GM23338 (cell line): ENCODE data around the gene RAP1B. TPM values are rescaled to one million over a fixed set of nuclear protein-coding genes. Genes with fewer than 3 reads are reported as not detected.

Experiments
- ATAC-seq: fragments of 200-7000 bp; cut with Tn5 transposase; 3 replicates; pipeline ENCODE4 v1.9.1; 2020
- DNase-seq: peaks from one replicate; pipeline ENCODE4 v3.0.0-alpha.2; 2015; ENCODE audit warnings: low spot score
- H2AFZ ChIP-seq: fragments of 200-600 bp; sonication (generic); 2 replicates; pipeline ENCODE4 v1.8.0; 2016; ENCODE audit warnings: antibody characterized with exemption, mild to moderate bottlenecking, moderate library complexity
- H3F3A ChIP-seq: fragments of 200-600 bp; sonication (generic); replicated peaks from 2 replicates; pipeline ENCODE4 v1.8.0; 2017; ENCODE audit warnings: antibody characterized with exemption, mixed run types, low read depth
- H3K27ac ChIP-seq: fragments of 200-600 bp; sonication (generic); 2 replicates; pipeline ENCODE4 v1.6.1; 2016; ENCODE audit warnings: low read depth
- H3K27me3 ChIP-seq: fragments of 200-600 bp; sonication (generic); 2 replicates; pipeline ENCODE4 v1.8.0; 2016; ENCODE audit warnings: mild to moderate bottlenecking, mixed run types, moderate library complexity; ENCODE audit not compliant: insufficient read depth
- H3K36me3 ChIP-seq: fragments of 200-600 bp; sonication (generic); 2 replicates; pipeline ENCODE4 v1.8.0; 2016; ENCODE audit warnings: mild to moderate bottlenecking; ENCODE audit not compliant: insufficient read depth
- H3K4me1 ChIP-seq: fragments of 200-600 bp; sonication (generic); 2 replicates; pipeline ENCODE4 v1.8.0; 2016; ENCODE audit warnings: mild to moderate bottlenecking, moderate library complexity; ENCODE audit not compliant: insufficient read depth
- H3K4me2 ChIP-seq: fragments of 200-600 bp; sonication (generic); 2 replicates; pipeline ENCODE4 v1.7.1; 2017; ENCODE audit warnings: mixed run types
- H3K4me3 ChIP-seq: fragments of 200-600 bp; sonication (generic); 2 replicates; pipeline ENCODE4 v1.6.1; 2016; ENCODE audit warnings: mixed run types
- H3K79me2 ChIP-seq: fragments of 200-600 bp; sonication (generic); replicated peaks from 2 replicates; pipeline ENCODE4 v1.8.0; 2017; ENCODE audit warnings: mild to moderate bottlenecking; ENCODE audit not compliant: insufficient read depth
- H3K9me2 ChIP-seq: fragments of 200-600 bp; sonication (generic); 2 replicates; pipeline ENCODE4 v1.8.0; 2017; ENCODE audit not compliant: insufficient read depth
- H4K20me1 ChIP-seq: fragments of 200-600 bp; sonication (generic); replicated peaks from 2 replicates; pipeline ENCODE4 v1.8.0; 2017; ENCODE audit warnings: mild to moderate bottlenecking; ENCODE audit not compliant: insufficient read depth
- H3K27ac Mint-ChIP-seq: 2 replicates; pipeline ENCODE4 v1.8.0; 2020; ENCODE audit warnings: inconsistent platforms, mild to moderate bottlenecking, moderate library complexity, mixed read lengths
- H3K27me3 Mint-ChIP-seq: 3 replicates; pipeline ENCODE4 v1.8.0; 2022; ENCODE audit warnings: low read depth, mild to moderate bottlenecking, moderate library complexity, mixed read lengths, inconsistent platforms; ENCODE audit not compliant: insufficient read depth, poor library complexity
- H3K36me3 Mint-ChIP-seq: 3 replicates; pipeline ENCODE4 v1.8.0; 2021; ENCODE audit warnings: low read depth, mild to moderate bottlenecking, inconsistent platforms, moderate library complexity, mixed read lengths
- H3K4me1 Mint-ChIP-seq: 3 replicates; pipeline ENCODE4 v1.8.0; 2020; ENCODE audit warnings: mild to moderate bottlenecking, inconsistent platforms, mixed read lengths
- H3K4me3 Mint-ChIP-seq: 3 replicates; pipeline ENCODE4 v1.8.0; 2021; ENCODE audit warnings: moderate library complexity, mild to moderate bottlenecking, inconsistent platforms, mixed read lengths
- H3K9me3 Mint-ChIP-seq: 3 replicates; pipeline ENCODE4 v1.8.0; 2020; ENCODE audit warnings: moderate library complexity, mild to moderate bottlenecking, inconsistent platforms, mixed read lengths
- CTCF ChIP-seq, 2 experiments: fragments of 200-600 bp in 1 of 2; sonication (generic) in 1 of 2; conservative IDR thresholded peaks; 2 replicates each; pipeline versions ENCODE4 v1.5.1 to v1.6.1; 2016 to 2017; ENCODE audit warnings: antibody characterized with exemption in 2 of 2, low read depth in 2 of 2, mild to moderate bottlenecking in 2 of 2, moderate library complexity in 1 of 2
- ETS1 ChIP-seq: IDR thresholded peaks from 2 replicates; pipeline ENCODE4 v1.6.1; 2016; ENCODE audit warnings: antibody characterized with exemption
- EZH2 ChIP-seq: fragments of 200-600 bp; sonication (generic); IDR thresholded peaks from one replicate; pipeline ENCODE4 v1.8.0; 2017; ENCODE audit warnings: antibody characterized with exemption, mild to moderate bottlenecking, low read depth; ENCODE audit not compliant: unreplicated experiment
- NANOG ChIP-seq: IDR thresholded peaks from 2 replicates; pipeline ENCODE4 v1.6.1; 2016; ENCODE audit warnings: antibody characterized with exemption, borderline replicate concordance
- POLR2AphosphoS5 ChIP-seq: IDR thresholded peaks from 2 replicates; pipeline ENCODE4 v1.6.1; 2016; ENCODE audit warnings: antibody characterized with exemption, low read depth
- REST ChIP-seq: IDR thresholded peaks from one replicate; pipeline ENCODE4 v1.6.1; 2018; ENCODE audit warnings: antibody characterized with exemption; ENCODE audit not compliant: unreplicated experiment
- STAT1 ChIP-seq: IDR thresholded peaks from one replicate; pipeline ENCODE4 v1.6.1; 2016; ENCODE audit warnings: antibody characterized with exemption; ENCODE audit not compliant: unreplicated experiment
- ZNF331 ChIP-seq: fragments of 250-450 bp; sonication (Bioruptor Pico); IDR thresholded peaks from 2 replicates; pipeline ENCODE4 v1.5.0; 2020; ENCODE audit warnings: low read depth, mild to moderate bottlenecking, moderate library complexity
- polyA plus RNA-seq: library from polyadenylated mRNA; unstranded; fragments of >200 nt; fragmentation: Nextera tagmentation; extraction: Ambion mirVana; gene quantifications from 2 replicates; pipeline ENCODE4 v1.2.1, GENCODE V29; 2016
- total RNA-seq: library from RNA; depleted of rRNA; stranded (reverse); fragments of >200 nt; shearing (Covaris generic); gene quantifications from 2 replicates; pipeline ENCODE4 v1.2.3, GENCODE V29; 2014

Gene RAP1B
- total and polyA plus RNA-seq, 2 experiments from 2014 or later: 90.6 to 128 TPM

GRCh38 chr12:68577949-68578348 lies 32.8 kb upstream of the RAP1B start:
- H3K4me1 Mint-ChIP-seq: no peaks in the 10 kb centered on the region
- H3K79me2 ChIP-seq: no peaks in the 10 kb centered on the region

GRCh38 chr12:68578765-68579164 lies 31.9 kb upstream of the RAP1B start:
- no peaks in the 10 kb centered on the region for H3K9me3 Mint-ChIP-seq
- ATAC-seq (no peak), DNase-seq (no peak)
- H3K4me3 Mint-ChIP-seq: no peak overlapping the region
- Histone ChIP-seq H3K36me3 (no peaks in the 10 kb centered on the region), H3K27me3 (no peaks in the 10 kb centered on the region), H3F3A (no peaks in the 10 kb centered on the region), H3K9me2 (no peaks in the 10 kb centered on the region), H3K4me2 (no peak overlapping the region), H3K4me3 (no peak overlapping the region), H3K79me2 (no peaks in the 10 kb centered on the region), H3K4me1 (no peaks in the 10 kb centered on the region), H3K27ac (no peak overlapping the region), H2AFZ (no peak overlapping the region), H4K20me1 (no peaks in the 10 kb centered on the region; the same call in 1 of the 2 replicates)
- H3K27ac Mint-ChIP-seq: no peak overlapping the region
- H3K36me3 Mint-ChIP-seq: no peaks in the 10 kb centered on the region
- H3K4me1 Mint-ChIP-seq: no peaks in the 10 kb centered on the region
- H3K27me3 Mint-ChIP-seq: no peaks in the 10 kb centered on the region
- TF ChIP-seq NANOG (no peak), STAT1 (no peak), REST (no peak), EZH2 (no peak), POLR2AphosphoS5 (no peak), ZNF331 (no peak), CTCF (conservative IDR thresholded peaks at IDR 0.05; ENCODE audit: low read depth in 2 of 2) (no peak), ETS1 (no peak)

More at GRCh38 chr12:68577949-68578348, 32.8 kb upstream of the RAP1B start:
- H3K4me1 ChIP-seq: no peaks in the 10 kb centered on the region
- H3F3A ChIP-seq: no peaks in the 10 kb centered on the region
- no peak overlapping the region for H2AFZ ChIP-seq
- no peak overlapping the region for H3K4me3 Mint-ChIP-seq
- H3K4me3 ChIP-seq: no peak overlapping the region
- no peaks in the 10 kb centered on the region for H3K9me3 Mint-ChIP-seq
- ATAC-seq (no peak), DNase-seq (no peak)
- no peak for TF ChIP-seq REST
- TF ChIP-seq NANOG: no peak
- no peaks in the 10 kb centered on the region for H3K9me2 ChIP-seq
- H3K36me3 ChIP-seq: no peaks in the 10 kb centered on the region
- no peaks in the 10 kb centered on the region for H3K36me3 Mint-ChIP-seq
- H3K4me2 ChIP-seq: no peak overlapping the region
- no peak overlapping the region for H3K27ac Mint-ChIP-seq
- H4K20me1 ChIP-seq: no peaks in the 10 kb centered on the region; the same call in 1 of the 2 replicates
- H3K27me3 ChIP-seq: no peaks in the 10 kb centered on the region
- H3K27me3 Mint-ChIP-seq: no peaks in the 10 kb centered on the region
- H3K27ac ChIP-seq: no peak overlapping the region
